ENCODE data around the gene RASA4B.
"Not testable (repeated sequence)": the region's sequence is repeated elsewhere in the genome, so short reads cannot be mapped to it uniquely, and the experiment has no call there.

GRCh38 chr7:102535062-102535615 lies 17.6 kb upstream of the RASA4B start:
- not testable (repeated sequence) for TF ChIP-seq EZH2 (IDR thresholded peaks at IDR 0.05; ENCODE audit: low read length); CTCF (optimal IDR thresholded peaks at IDR 0.05 in 1 of 3, IDR thresholded peaks at IDR 0.05 in 1 of 3, conservative IDR thresholded peaks at IDR 0.05 in 1 of 3; ENCODE audit: extremely low read depth in 1 of 3, insufficient read depth in 2 of 3, low read length in 3 of 3)
